ENCODE results near the gene KSR2. TPM values are rescaled to one million over a fixed set of nuclear protein-coding genes. Genes with fewer than 3 reads are reported as not detected.
"Not testable (repeated sequence)": the region's sequence is repeated elsewhere in the genome, so short reads cannot be mapped to it uniquely, and the experiment has no call there.

KSR2 gene
- total RNA-seq, 1 donor from 2014 or later: 0.10 TPM

GRCh38 chr12:117890644-117891043, 78.1 kb downstream of the KSR2 start:
- DNase-seq: peak; percentile 2

- DNase-seq: no peak
Measured at GRCh38 chr12:117890137-117890536, 78.7 kb downstream of the KSR2 start.

GRCh38 chr12:117889098-117889497, 79.7 kb downstream of the KSR2 start:
- no peak for DNase-seq

GRCh38 chr12:117885211-117885610, 83.6 kb downstream of the KSR2 start:
- no peak for DNase-seq

GRCh38 chr12:117884161-117884560, 84.6 kb downstream of the KSR2 start:
- no peak for DNase-seq

- no peak for DNase-seq
Measured at GRCh38 chr12:117882603-117883184, 86.1 kb downstream of the KSR2 start.

- DNase-seq: no peak
Measured at GRCh38 chr12:117882181-117882580, 86.6 kb downstream of the KSR2 start.

- no peak for DNase-seq
Measured at GRCh38 chr12:117881517-117881916, 87.3 kb downstream of the KSR2 start.

- no peak for DNase-seq
Measured at GRCh38 chr12:117878605-117879004, 90.2 kb downstream of the KSR2 start.

- no peak for DNase-seq
Measured at GRCh38 chr12:117876436-117876816, 92.4 kb downstream of the KSR2 start.

- DNase-seq: no peak
Measured at GRCh38 chr12:117875744-117876435, 92.9 kb downstream of the KSR2 start.

- peak; percentile 55 for DNase-seq
Measured at GRCh38 chr12:117874842-117875434, 93.9 kb downstream of the KSR2 start.

GRCh38 chr12:117874198-117874597, 94.6 kb downstream of the KSR2 start:
- not testable (repeated sequence) for DNase-seq

- DNase-seq: no peak
Measured at GRCh38 chr12:117872546-117873169, 96.1 kb downstream of the KSR2 start.

GRCh38 chr12:117869551-117869950, 99.2 kb downstream of the KSR2 start:
- no peak for DNase-seq

GRCh38 chr12:117867348-117867747, 101.4 kb downstream of the KSR2 start:
- DNase-seq: no peak

GRCh38 chr12:117865505-117865904, 103.3 kb downstream of the KSR2 start:
- no peak for DNase-seq

- DNase-seq: no peak
Measured at GRCh38 chr12:117863002-117863709, 105.6 kb downstream of the KSR2 start.

- no peak for DNase-seq
Measured at GRCh38 chr12:117861691-117862090, 107.1 kb downstream of the KSR2 start.

- not testable (repeated sequence) for DNase-seq
Measured at GRCh38 chr12:117860787-117861290, 108.0 kb downstream of the KSR2 start.

GRCh38 chr12:117860111-117860510, 108.7 kb downstream of the KSR2 start:
- DNase-seq: no peak
